ENCODE results near the gene PCNA.

Gene PCNA

GRCh38 chr20:5065166-5065878 is 54.4 kb downstream of the PCNA start:
- no peak for DNase-seq (ENCODE audit: low spot score)
